HL-60 (cell line): ENCODE results near the gene RNLS.
A peak's percentile ranks its signal among the peaks of the same experiment; 100 is the strongest.

Experiments used
- DNase-seq, 2 experiments: peaks; one replicate each; pipeline ENCODE4 v3.0.0-alpha.2; 2010 to 2020; ENCODE audit warnings: low read depth in 1 of 2, low spot score in 1 of 2
- H3K27ac ChIP-seq: fragments of 250-450 bp; sonication (Bioruptor Pico); replicated peaks from 2 replicates; pipeline ENCODE4 v1.5.1; 2020; ENCODE audit warnings: mild to moderate bottlenecking, moderate library complexity
- H3K27me3 ChIP-seq: fragments of 250-450 bp; sonication (Bioruptor Pico); 2 replicates; pipeline ENCODE4 v1.5.1; 2021; ENCODE audit warnings: mild to moderate bottlenecking, moderate library complexity; ENCODE audit not compliant: insufficient read depth, poor library complexity, severe bottlenecking
- H3K4me3 ChIP-seq: replicated peaks from 2 replicates; pipeline ENCODE4 v1.5.1; 2011; ENCODE audit warnings: mild to moderate bottlenecking, control low read depth, low read length; ENCODE audit not compliant: insufficient read depth
- GABPA ChIP-seq: IDR thresholded peaks from 2 replicates; pipeline ENCODE4 v1.6.1; 2012; ENCODE audit warnings: low read depth
- POLR2AphosphoS5 ChIP-seq: IDR thresholded peaks from 2 replicates; pipeline ENCODE4 v1.6.1; 2012; ENCODE audit warnings: low read depth
- SPI1 ChIP-seq: IDR thresholded peaks from 2 replicates; pipeline ENCODE4 v1.6.1; 2012; ENCODE audit warnings: low read depth, mild to moderate bottlenecking, borderline replicate concordance
- TF ChIP-seq, protein P1 (sequence below): IDR thresholded peaks from one replicate; pipeline ENCODE4 v1.5.1; 2011; ENCODE audit warnings: low read length, control low read depth, inconsistent platforms; ENCODE audit not compliant: insufficient read depth
- TF ChIP-seq, protein P2 (sequence below): IDR thresholded peaks from 2 replicates; pipeline ENCODE4 v1.6.1; 2012; ENCODE audit warnings: low read depth; ENCODE audit not compliant: insufficient replicate concordance

Gene RNLS

DNA sequence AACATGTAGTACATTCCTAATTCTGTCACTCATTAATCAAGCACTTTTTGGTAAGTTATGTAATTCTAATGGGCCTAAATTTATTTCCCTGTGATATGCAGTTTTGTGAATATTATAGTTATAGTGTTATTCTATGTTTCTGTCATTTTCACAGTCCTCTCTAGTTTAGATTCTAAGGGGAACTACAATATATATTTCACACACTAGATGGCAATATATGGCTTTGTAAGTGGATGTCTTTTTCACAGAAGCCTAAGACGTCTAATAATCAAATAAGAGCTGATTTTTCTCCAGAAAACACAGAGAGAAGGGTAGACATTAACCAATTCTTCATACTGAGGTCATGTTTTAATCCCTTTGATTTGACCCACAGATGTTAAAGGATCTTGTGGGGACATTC, 18.0 kb downstream of the RNLS start:
- no peaks in the 10 kb centered on the region for H3K27me3 ChIP-seq
- DNase-seq, result no peak
- TF ChIP-seq, protein P1, sequence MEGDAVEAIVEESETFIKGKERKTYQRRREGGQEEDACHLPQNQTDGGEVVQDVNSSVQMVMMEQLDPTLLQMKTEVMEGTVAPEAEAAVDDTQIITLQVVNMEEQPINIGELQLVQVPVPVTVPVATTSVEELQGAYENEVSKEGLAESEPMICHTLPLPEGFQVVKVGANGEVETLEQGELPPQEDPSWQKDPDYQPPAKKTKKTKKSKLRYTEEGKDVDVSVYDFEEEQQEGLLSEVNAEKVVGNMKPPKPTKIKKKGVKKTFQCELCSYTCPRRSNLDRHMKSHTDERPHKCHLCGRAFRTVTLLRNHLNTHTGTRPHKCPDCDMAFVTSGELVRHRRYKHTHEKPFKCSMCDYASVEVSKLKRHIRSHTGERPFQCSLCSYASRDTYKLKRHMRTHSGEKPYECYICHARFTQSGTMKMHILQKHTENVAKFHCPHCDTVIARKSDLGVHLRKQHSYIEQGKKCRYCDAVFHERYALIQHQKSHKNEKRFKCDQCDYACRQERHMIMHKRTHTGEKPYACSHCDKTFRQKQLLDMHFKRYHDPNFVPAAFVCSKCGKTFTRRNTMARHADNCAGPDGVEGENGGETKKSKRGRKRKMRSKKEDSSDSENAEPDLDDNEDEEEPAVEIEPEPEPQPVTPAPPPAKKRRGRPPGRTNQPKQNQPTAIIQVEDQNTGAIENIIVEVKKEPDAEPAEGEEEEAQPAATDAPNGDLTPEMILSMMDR, result peak; percentile 14
- TF ChIP-seq GABPA, result no peak
- no peak overlapping the region for H3K4me3 ChIP-seq
- H3K27ac ChIP-seq, result no peak overlapping the region

DNA sequence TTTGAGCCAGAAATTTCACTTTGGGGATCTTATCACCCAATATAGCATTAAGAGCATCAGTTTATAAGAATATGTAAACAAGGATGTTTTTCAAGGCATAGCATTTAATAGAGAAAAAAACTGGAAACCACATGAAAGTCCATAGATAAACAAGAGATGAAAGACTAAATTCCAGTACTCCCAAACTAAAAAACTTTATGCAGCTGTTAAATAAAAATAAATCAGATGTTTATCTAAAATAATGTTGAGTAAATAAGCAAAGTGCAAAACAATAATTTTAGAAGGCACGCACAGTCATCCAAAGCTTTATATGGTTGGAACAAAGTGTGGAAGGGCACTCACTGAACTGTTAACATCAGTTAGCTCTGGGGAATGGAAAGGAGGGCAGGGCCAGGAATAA, 21.0 kb downstream of the RNLS start:
- H3K27ac ChIP-seq, result no peak overlapping the region
- H3K4me3 ChIP-seq, result no peak overlapping the region
- TF ChIP-seq, protein P2, sequence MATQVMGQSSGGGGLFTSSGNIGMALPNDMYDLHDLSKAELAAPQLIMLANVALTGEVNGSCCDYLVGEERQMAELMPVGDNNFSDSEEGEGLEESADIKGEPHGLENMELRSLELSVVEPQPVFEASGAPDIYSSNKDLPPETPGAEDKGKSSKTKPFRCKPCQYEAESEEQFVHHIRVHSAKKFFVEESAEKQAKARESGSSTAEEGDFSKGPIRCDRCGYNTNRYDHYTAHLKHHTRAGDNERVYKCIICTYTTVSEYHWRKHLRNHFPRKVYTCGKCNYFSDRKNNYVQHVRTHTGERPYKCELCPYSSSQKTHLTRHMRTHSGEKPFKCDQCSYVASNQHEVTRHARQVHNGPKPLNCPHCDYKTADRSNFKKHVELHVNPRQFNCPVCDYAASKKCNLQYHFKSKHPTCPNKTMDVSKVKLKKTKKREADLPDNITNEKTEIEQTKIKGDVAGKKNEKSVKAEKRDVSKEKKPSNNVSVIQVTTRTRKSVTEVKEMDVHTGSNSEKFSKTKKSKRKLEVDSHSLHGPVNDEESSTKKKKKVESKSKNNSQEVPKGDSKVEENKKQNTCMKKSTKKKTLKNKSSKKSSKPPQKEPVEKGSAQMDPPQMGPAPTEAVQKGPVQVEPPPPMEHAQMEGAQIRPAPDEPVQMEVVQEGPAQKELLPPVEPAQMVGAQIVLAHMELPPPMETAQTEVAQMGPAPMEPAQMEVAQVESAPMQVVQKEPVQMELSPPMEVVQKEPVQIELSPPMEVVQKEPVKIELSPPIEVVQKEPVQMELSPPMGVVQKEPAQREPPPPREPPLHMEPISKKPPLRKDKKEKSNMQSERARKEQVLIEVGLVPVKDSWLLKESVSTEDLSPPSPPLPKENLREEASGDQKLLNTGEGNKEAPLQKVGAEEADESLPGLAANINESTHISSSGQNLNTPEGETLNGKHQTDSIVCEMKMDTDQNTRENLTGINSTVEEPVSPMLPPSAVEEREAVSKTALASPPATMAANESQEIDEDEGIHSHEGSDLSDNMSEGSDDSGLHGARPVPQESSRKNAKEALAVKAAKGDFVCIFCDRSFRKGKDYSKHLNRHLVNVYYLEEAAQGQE, result no peak
- TF ChIP-seq SPI1 (no peak), GABPA (no peak), POLR2AphosphoS5 (no peak)
- TF ChIP-seq, protein P1, result no peak
- H3K27me3 ChIP-seq, result no peaks in the 10 kb centered on the region
- no peak for DNase-seq

DNA sequence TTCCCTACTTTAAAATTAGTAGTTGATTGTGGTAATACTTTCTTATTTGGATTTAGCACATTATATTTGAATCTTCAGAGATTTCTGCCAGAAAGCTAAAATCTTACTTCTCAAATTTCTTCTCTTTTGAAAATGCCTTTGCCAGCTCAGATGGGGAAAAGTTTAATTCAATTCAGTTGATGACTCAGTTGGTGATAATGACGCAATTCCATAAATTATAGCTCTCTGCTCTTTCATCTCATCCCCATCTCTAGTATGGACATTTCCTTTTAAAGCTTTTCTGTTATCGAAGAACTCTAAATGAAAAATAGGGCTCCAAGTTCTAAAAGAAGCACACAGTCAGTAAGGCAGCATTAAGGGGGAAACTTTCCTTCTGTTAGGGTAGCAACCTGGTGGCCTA, 25.5 kb downstream of the RNLS start:
- TF ChIP-seq POLR2AphosphoS5 (no peak), SPI1 (no peak), GABPA (no peak)
- TF ChIP-seq, protein P1, result no peak
- TF ChIP-seq, protein P2, result no peak
- no peaks in the 10 kb centered on the region for H3K27me3 ChIP-seq
- H3K4me3 ChIP-seq, result no peak overlapping the region
- DNase-seq, result no peak
- H3K27ac ChIP-seq, result no peak overlapping the region

DNA sequence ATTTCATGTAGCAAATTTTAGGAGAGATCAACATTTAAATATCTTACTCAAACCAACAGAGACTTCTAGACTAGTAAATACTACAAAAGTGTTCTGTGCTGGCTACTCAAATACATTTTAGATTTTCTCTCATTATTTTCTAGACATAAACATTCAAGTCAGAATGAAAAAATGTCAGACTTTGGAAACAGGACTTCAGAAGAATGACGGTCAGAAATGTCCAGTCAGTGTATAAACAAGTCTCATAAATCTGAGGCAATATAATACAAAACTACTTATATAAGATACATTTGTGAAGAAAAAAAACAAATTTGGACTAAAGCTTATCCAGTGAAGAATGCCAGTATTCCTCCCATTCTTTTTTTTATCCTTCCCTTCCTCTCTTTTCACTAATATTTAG, 25.9 kb downstream of the RNLS start:
- DNase-seq, result no peak
- Histone ChIP-seq H3K4me3 (no peak overlapping the region), H3K27me3 (no peaks in the 10 kb centered on the region), H3K27ac (no peak overlapping the region)
- TF ChIP-seq, protein P1, result no peak
- TF ChIP-seq, protein P2, result no peak
- TF ChIP-seq POLR2AphosphoS5 (no peak), GABPA (no peak), SPI1 (no peak)
